Neural crest cell (in vitro differentiated cells): ENCODE measurements around the gene TTBK1. TPM values are rescaled to one million over a fixed set of nuclear protein-coding genes. Genes with fewer than 3 reads are reported as not detected.
A peak's percentile ranks its signal among the peaks of the same experiment; 100 is the strongest.

Source experiments
- DNase-seq: peaks from one replicate; pipeline ENCODE4 v3.0.0; 2021; ENCODE audit warnings: low read depth, mixed read lengths, low spot score
- H3K27ac Mint-ChIP-seq: one replicate; pipeline ENCODE4 v1.8.0; 2021; ENCODE audit warnings: mild to moderate bottlenecking, mixed read lengths; ENCODE audit not compliant: unreplicated experiment
- H3K27me3 Mint-ChIP-seq: 2 replicates; pipeline ENCODE4 v1.8.0; 2021; ENCODE audit warnings: low read depth, mild to moderate bottlenecking, mixed read lengths
- H3K36me3 Mint-ChIP-seq: 2 replicates; pipeline ENCODE4 v1.8.0; 2021; ENCODE audit warnings: low read depth, mild to moderate bottlenecking, mixed read lengths
- H3K4me1 Mint-ChIP-seq: 2 replicates; pipeline ENCODE4 v1.8.0; 2021; ENCODE audit warnings: mixed read lengths
- H3K4me3 Mint-ChIP-seq: one replicate; pipeline ENCODE4 v1.8.0; 2021; ENCODE audit warnings: mild to moderate bottlenecking, mixed read lengths
- H3K9me3 Mint-ChIP-seq: 2 replicates; pipeline ENCODE4 v1.8.0; 2021; ENCODE audit warnings: mixed read lengths
- CTCF ChIP-seq: fragments of 200-600 bp; sonication (generic); conservative IDR thresholded peaks from 2 replicates; pipeline ENCODE4 v1.5.0; 2021; ENCODE audit warnings: antibody characterized with exemption, mild to moderate bottlenecking
- total RNA-seq: library from RNA; stranded (reverse); gene quantifications from 2 replicates; pipeline ENCODE4 v1.2.1, GENCODE V29; 2021

TTBK1 gene
- total RNA-seq, 1 donor from 2014 or later = 5.4 TPM

- Mint-ChIP-seq H3K36me3 (peaks cover 6% of the 10 kb centered on the region), H3K27ac (no peak overlapping the region), H3K9me3 (no peaks in the 10 kb centered on the region), H3K27me3 (no peaks in the 10 kb centered on the region), H3K4me1 (no peaks in the 10 kb centered on the region), H3K4me3 (no peak overlapping the region)
- no peak for DNase-seq
- no peak for TF ChIP-seq CTCF
Measured at GRCh38 chr6:43202451-43202850, 40.8 kb upstream of the TTBK1 start.

- TF ChIP-seq CTCF = no peak
- no peaks in the 10 kb centered on the region for H3K27me3 Mint-ChIP-seq
- peaks cover 6% of the 10 kb centered on the region for H3K36me3 Mint-ChIP-seq
- H3K9me3 Mint-ChIP-seq = no peaks in the 10 kb centered on the region
- no peak for DNase-seq
- H3K4me1 Mint-ChIP-seq = no peaks in the 10 kb centered on the region
- no peak overlapping the region for H3K4me3 Mint-ChIP-seq
- H3K27ac Mint-ChIP-seq = peak overlapping the region; percentile 59
Measured at GRCh38 chr6:43203029-43203717, 40.1 kb upstream of the TTBK1 start.

- Mint-ChIP-seq H3K27me3 (no peaks in the 10 kb centered on the region), H3K27ac (no peak overlapping the region), H3K9me3 (no peaks in the 10 kb centered on the region), H3K4me1 (no peaks in the 10 kb centered on the region), H3K36me3 (peaks cover 6% of the 10 kb centered on the region), H3K4me3 (no peak overlapping the region)
- no peak for DNase-seq
- TF ChIP-seq CTCF = no peak
Measured at GRCh38 chr6:43203718-43204095, 39.6 kb upstream of the TTBK1 start.

- DNase-seq = no peak
- Mint-ChIP-seq H3K27ac (peak overlapping the region; percentile 85), H3K27me3 (no peaks in the 10 kb centered on the region), H3K4me3 (no peak overlapping the region), H3K9me3 (no peaks in the 10 kb centered on the region), H3K36me3 (peaks cover 6% of the 10 kb centered on the region), H3K4me1 (no peaks in the 10 kb centered on the region)
- no peak for TF ChIP-seq CTCF
Measured at GRCh38 chr6:43204271-43205105, 38.8 kb upstream of the TTBK1 start.

- Mint-ChIP-seq H3K27ac (no peak overlapping the region), H3K4me3 (no peak overlapping the region), H3K36me3 (peaks cover 6% of the 10 kb centered on the region), H3K9me3 (no peaks in the 10 kb centered on the region), H3K4me1 (no peaks in the 10 kb centered on the region), H3K27me3 (no peaks in the 10 kb centered on the region)
- TF ChIP-seq CTCF = no peak
- no peak for DNase-seq
Measured at GRCh38 chr6:43205849-43206248, 37.4 kb upstream of the TTBK1 start.
